Lower lobe of right lung (tissue), 2 donors: ENCODE measurements around the gene SLC37A4. TPM values are rescaled to one million over a fixed set of nuclear protein-coding genes. Genes with fewer than 3 reads are reported as not detected.
"Not testable (repeated sequence)": the region's sequence is repeated elsewhere in the genome, so short reads cannot be mapped to it uniquely, and the experiment has no call there.

Experiments
- ATAC-seq, 2 donors: fragments of 200-7000 bp; cut with Tn5 transposase; one replicate each; pipeline ENCODE4 v1.9.1; 2020 to 2022; ENCODE audit warnings: mild to moderate bottlenecking in 2 of 2, moderate library complexity in 2 of 2
- DNase-seq: peaks from one replicate; pipeline ENCODE4 v3.0.0-alpha.2; 2020
- H3K27ac ChIP-seq: fragments of 200-600 bp; one replicate; pipeline ENCODE4 v1.8.0; 2022
- H3K27me3 ChIP-seq: fragments of 200-600 bp; one replicate; pipeline ENCODE4 v1.8.0; 2022; ENCODE audit warnings: low read depth
- H3K36me3 ChIP-seq: fragments of 200-600 bp; one replicate; pipeline ENCODE4 v1.8.0; 2022; ENCODE audit warnings: mild to moderate bottlenecking
- H3K4me1 ChIP-seq: fragments of 200-600 bp; one replicate; pipeline ENCODE4 v1.8.0; 2022
- H3K4me3 ChIP-seq: fragments of 200-600 bp; one replicate; pipeline ENCODE4 v1.8.0; 2022; ENCODE audit warnings: mild to moderate bottlenecking
- H3K9me3 ChIP-seq: fragments of 200-600 bp; one replicate; pipeline ENCODE4 v1.8.0; 2022
- intact Hi-C: fragments of 100-400 bp; cut with DNase I; formaldehyde crosslinking; loops from one replicate; pipeline ENCODE4 v1.11.0; 2022
- total RNA-seq: library from RNA; stranded (reverse); fragmentation: NEBNext Ultra II Directional; extraction: Animal tissue kit (Norgen Biotek cat#: 25700); gene quantifications from one replicate; pipeline ENCODE4 v1.2.1, GENCODE V29; 2021
- TF ChIP-seq, protein P1 (sequence below): fragments of 200-600 bp; IDR thresholded peaks from one replicate; pipeline ENCODE4 v1.8.0; 2022; ENCODE audit warnings: antibody characterized with exemption, mild to moderate bottlenecking
- donor health status: DM: no; HTN: yes; CAD: no; lungs with severe emphysema.

SLC37A4 gene
- total RNA-seq, 1 donor from 2014 or later: 13.2 TPM

DNA sequence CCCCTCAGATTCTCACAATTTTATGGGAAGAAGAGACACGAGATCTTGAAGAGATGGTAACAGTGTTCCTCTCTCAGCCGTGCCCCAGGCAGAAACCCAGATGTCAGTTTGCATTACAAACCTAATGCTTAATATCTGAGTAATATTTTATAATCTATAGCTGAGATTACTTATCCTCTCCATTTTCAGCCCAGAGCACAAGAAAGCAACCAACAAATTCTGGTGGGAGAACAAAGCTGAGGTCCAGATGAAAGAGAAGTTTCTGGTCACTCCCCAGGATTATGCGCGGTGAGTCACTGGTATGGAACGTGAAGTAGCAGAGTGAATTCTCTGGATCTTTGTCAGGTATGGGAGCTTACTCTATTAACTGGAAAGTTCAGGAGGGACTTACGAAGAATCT is 31.9 kb downstream of the SLC37A4 start:
- DNase-seq: no peak
- H3K9me3 ChIP-seq: no peaks in the 10 kb centered on the region
- peaks cover 30% of the 10 kb centered on the region for H3K4me1 ChIP-seq
- peak overlapping the region; percentile 94 for H3K27ac ChIP-seq
- intact Hi-C loops: no loop called here
- H3K27me3 ChIP-seq: no peaks in the 10 kb centered on the region
- TF ChIP-seq, protein P1, sequence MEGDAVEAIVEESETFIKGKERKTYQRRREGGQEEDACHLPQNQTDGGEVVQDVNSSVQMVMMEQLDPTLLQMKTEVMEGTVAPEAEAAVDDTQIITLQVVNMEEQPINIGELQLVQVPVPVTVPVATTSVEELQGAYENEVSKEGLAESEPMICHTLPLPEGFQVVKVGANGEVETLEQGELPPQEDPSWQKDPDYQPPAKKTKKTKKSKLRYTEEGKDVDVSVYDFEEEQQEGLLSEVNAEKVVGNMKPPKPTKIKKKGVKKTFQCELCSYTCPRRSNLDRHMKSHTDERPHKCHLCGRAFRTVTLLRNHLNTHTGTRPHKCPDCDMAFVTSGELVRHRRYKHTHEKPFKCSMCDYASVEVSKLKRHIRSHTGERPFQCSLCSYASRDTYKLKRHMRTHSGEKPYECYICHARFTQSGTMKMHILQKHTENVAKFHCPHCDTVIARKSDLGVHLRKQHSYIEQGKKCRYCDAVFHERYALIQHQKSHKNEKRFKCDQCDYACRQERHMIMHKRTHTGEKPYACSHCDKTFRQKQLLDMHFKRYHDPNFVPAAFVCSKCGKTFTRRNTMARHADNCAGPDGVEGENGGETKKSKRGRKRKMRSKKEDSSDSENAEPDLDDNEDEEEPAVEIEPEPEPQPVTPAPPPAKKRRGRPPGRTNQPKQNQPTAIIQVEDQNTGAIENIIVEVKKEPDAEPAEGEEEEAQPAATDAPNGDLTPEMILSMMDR: no peak
- H3K36me3 ChIP-seq: peaks cover 46% of the 10 kb centered on the region
- peak overlapping the region; percentile 96 for H3K4me3 ChIP-seq
- peak; percentile 55 to 74 for ATAC-seq

DNA sequence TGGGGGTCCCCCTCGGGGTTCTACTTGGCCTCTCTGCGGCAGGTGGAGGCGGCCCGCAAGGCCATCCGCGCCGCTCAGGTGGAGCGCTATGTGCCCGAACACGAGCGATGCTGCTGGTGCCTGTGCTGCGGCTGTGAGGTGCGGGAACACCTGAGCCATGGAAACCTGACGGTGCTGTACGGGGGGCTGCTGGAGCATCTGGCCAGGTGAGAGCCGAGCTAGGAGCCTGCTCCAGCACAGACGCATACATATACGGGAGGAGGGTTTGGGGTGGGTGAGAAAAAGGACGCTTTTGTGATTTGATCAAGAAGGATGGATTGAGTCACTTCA is 32.3 kb downstream of the SLC37A4 start:
- Histone ChIP-seq H3K27me3 (no peaks in the 10 kb centered on the region), H3K4me1 (peaks cover 30% of the 10 kb centered on the region), H3K27ac (peak overlapping the region; percentile 94), H3K36me3 (peaks cover 41% of the 10 kb centered on the region), H3K9me3 (no peaks in the 10 kb centered on the region), H3K4me3 (peak overlapping the region; percentile 96)
- DNase-seq (no peak), ATAC-seq (peak; percentile 33 to 43)
- intact Hi-C loops: no loop called here
- TF ChIP-seq, protein P1: no peak

DNA sequence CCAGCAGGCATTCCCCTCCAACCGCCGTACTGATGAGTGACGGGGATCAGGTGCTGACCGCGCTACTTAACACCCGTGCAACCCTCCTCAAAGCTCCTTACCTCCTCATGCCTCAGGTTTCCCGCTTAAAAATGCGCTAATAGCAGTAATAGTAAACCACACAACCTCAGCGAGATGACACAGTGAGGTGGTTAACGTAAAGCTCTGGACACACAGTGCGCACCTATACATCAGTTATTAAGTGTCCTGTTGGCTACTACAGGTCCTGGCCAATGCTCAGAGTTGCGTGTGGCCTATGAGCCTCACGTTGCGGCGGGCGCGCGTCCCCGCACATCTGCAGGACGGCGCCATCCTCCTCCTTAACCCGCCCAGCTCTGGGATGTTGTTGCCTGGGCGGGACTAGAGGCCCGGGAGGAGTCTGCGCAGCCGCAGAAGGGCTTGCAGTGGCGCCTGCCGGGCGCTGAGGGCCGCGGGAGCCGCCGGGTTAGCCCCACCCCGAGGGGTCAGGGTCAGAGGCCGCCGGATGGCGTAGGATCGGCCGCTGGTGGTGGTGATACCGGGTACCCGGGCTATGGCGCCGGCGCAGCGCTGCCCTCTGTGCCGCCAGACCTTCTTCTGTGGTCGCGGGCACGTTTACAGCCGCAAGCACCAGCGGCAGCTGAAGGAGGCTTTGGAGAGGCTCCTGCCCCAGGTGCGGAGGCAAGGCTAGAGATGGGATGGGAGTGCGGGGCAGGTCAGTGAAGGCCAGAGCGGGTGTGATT is 32.9 kb downstream of the SLC37A4 start, which contains the start of gene CENATAC:
Gene CENATAC, plus strand, starts transcription at position 512 of the 761 bp plus-strand sequence. Its CDS starts 60 bp downstream, at position 572.
- DNase-seq (peak; percentile 98), ATAC-seq (peak; percentile 99 to 100)
- intact Hi-C loops: no loop called here

DNA sequence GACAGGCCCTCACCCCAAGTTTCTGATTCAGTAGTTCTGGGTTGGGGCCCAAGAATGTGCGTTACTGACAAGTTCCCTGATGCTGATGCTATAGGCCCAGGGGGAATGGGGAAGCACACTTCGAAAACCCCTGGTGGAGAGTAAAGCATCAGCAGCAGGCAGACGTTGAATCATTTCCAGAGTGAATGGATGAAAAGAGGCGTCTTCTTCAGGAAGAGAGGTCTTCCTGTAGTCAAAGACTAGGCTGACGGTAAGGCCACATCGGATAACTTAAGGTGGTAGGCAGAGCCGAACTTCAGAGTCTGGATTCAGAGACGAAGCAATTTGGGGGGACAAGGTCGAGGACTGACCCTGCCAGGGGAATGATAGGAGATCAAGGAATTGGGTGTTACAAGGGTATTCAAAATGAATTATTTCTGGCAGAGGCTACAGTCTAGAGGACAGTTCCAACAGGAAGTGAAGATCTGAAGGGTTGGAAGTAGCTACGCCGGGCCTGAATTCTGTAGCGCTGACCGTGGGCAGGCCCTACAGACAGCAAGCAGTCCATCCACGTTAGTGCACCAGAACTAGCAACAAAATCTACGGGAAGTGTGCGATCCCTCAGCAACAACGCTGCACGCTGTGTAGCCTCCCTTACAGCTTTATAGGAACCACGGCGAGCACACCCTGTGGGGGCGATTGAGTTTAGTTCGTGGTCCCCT is 33.6 kb downstream of the SLC37A4 start:
- TF ChIP-seq, protein P1: peak; percentile 9
- H3K27me3 ChIP-seq: no peaks in the 10 kb centered on the region
- ATAC-seq: peak; percentile 12 to 24
- peaks cover 29% of the 10 kb centered on the region for H3K36me3 ChIP-seq
- H3K4me3 ChIP-seq: peak overlapping the region; percentile 96
- peak overlapping the region; percentile 94 for H3K27ac ChIP-seq
- DNase-seq: no peak
- no peaks in the 10 kb centered on the region for H3K9me3 ChIP-seq
- intact Hi-C loops: no loop called here
- H3K4me1 ChIP-seq: peaks cover 30% of the 10 kb centered on the region

More for the DNA sequence above, 32.9 kb downstream of the SLC37A4 start, which contains the start of gene CENATAC:
- Histone ChIP-seq H3K27ac (peak within 1 kb of the TSS; percentile 94), H3K4me1 (peaks cover 30% of the 10 kb centered on the region), H3K4me3 (peak within 1 kb of the TSS; percentile 96), H3K36me3 (peaks cover 36% of the 10 kb centered on the region), H3K27me3 (no peaks in the 10 kb centered on the region), H3K9me3 (no peaks in the 10 kb centered on the region)
- TF ChIP-seq, protein P1: peak; percentile 23

DNA sequence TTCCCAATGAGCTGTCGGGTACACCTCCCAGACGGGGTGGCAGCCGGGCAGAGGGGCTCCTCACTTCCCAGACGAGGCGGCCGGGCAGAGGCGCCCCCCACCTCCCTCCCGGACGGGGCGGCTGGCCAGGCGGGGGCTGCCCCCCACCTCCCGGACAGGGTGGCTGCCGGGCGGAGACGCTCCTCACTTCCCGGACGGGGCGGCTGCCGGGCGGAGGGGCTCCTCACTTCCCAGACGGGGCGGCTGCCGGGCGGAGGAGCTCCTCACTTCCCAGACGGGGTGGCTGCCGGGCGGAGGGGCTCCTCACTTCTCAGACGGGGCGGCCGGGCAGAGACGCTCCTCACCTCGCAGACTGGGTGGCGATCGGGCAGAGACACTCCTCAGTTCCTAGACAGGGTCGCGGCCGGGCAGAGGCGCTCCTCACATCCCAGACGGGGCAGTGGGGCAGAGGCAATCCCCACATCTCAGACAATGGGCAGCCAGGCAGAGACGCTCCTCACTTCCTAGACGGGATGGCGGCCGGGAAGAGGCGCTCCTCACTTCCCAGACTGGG is 39.1 kb downstream of the SLC37A4 start:
- H3K4me3 ChIP-seq, DNase-seq, H3K27ac ChIP-seq, H3K36me3 ChIP-seq, intact Hi-C loops, H3K4me1 ChIP-seq, H3K27me3 ChIP-seq, ATAC-seq, H3K9me3 ChIP-seq: not testable (repeated sequence)
